GM21825 (cell line): ENCODE data around the gene HPSE2.

Experiments
- ATAC-seq: cut with Tn5 transposase; IDR thresholded peaks from one replicate; pipeline ENCODE4 v1.9.1; 2021; ENCODE audit warnings: mild to moderate bottlenecking, moderate library complexity; ENCODE audit not compliant: unreplicated experiment

Gene HPSE2

GRCh38 chr10:98632456-98633150 is 603.0 kb downstream of the HPSE2 start:
- no peak for ATAC-seq

- no peak for ATAC-seq
These were observed 607.4 kb downstream of the HPSE2 start for GRCh38 chr10:98628206-98628605.

- no peak for ATAC-seq
These were observed 607.9 kb downstream of the HPSE2 start for GRCh38 chr10:98627711-98628110.

- ATAC-seq, result no peak
These were observed 610.7 kb downstream of the HPSE2 start for GRCh38 chr10:98624963-98625362.

- no peak for ATAC-seq
These were observed 612.5 kb downstream of the HPSE2 start for GRCh38 chr10:98623176-98623575.

- no peak for ATAC-seq
These were observed 614.0 kb downstream of the HPSE2 start for GRCh38 chr10:98621630-98622029.

GRCh38 chr10:98620503-98620902 is 615.1 kb downstream of the HPSE2 start:
- no peak for ATAC-seq

- no peak for ATAC-seq
These were observed 616.2 kb downstream of the HPSE2 start for GRCh38 chr10:98619446-98619845.

GRCh38 chr10:98617906-98618520 is 617.6 kb downstream of the HPSE2 start:
- no peak for ATAC-seq

GRCh38 chr10:98613446-98613845 is 622.2 kb downstream of the HPSE2 start:
- no peak for ATAC-seq

- no peak for ATAC-seq
These were observed 624.2 kb downstream of the HPSE2 start for GRCh38 chr10:98611436-98611835.

GRCh38 chr10:98610836-98611235 is 624.8 kb downstream of the HPSE2 start:
- ATAC-seq, result no peak

- no peak for ATAC-seq
These were observed 625.4 kb downstream of the HPSE2 start for GRCh38 chr10:98610301-98610700.

- ATAC-seq, result no peak
These were observed 626.4 kb downstream of the HPSE2 start for GRCh38 chr10:98609265-98609664.

GRCh38 chr10:98608411-98608810 is 627.2 kb downstream of the HPSE2 start:
- ATAC-seq, result no peak

GRCh38 chr10:98602224-98602623 is 633.4 kb downstream of the HPSE2 start:
- no peak for ATAC-seq

GRCh38 chr10:98599032-98599610 is 636.5 kb downstream of the HPSE2 start:
- ATAC-seq, result no peak

GRCh38 chr10:98596404-98596803 is 639.2 kb downstream of the HPSE2 start:
- ATAC-seq, result no peak

- ATAC-seq, result no peak
These were observed 646.0 kb downstream of the HPSE2 start for GRCh38 chr10:98589691-98590090.

- ATAC-seq, result no peak
These were observed 646.6 kb downstream of the HPSE2 start for GRCh38 chr10:98589007-98589406.

- ATAC-seq, result no peak
These were observed 648.4 kb downstream of the HPSE2 start for GRCh38 chr10:98587156-98587837.

- no peak for ATAC-seq
These were observed 649.6 kb downstream of the HPSE2 start for GRCh38 chr10:98586096-98586495.
